HEK293 (cell line): ENCODE data around the gene SART3.

Experiments
- BCL11B ChIP-seq: fragments of 450-650 bp; formaldehyde crosslinking; IDR thresholded peaks from 2 replicates; pipeline ENCODE4 v1.5.1; 2016; ENCODE audit warnings: low read depth, missing biosample characterization, missing genetic modification characterization
- IKZF3 ChIP-seq: fragments of 450-650 bp; IDR thresholded peaks from 2 replicates; pipeline ENCODE4 v1.5.0; 2018; ENCODE audit warnings: missing biosample characterization, mild to moderate bottlenecking, missing genetic modification characterization, moderate library complexity
- OVOL3 ChIP-seq: fragments of 450-650 bp; formaldehyde crosslinking; IDR thresholded peaks from 2 replicates; pipeline ENCODE4 v1.5.1; 2016; ENCODE audit warnings: missing biosample characterization, missing genetic modification characterization
- ZFHX2 ChIP-seq: fragments of 450-650 bp; formaldehyde crosslinking; conservative IDR thresholded peaks from 2 replicates; pipeline ENCODE4 v1.5.1; 2016; ENCODE audit warnings: missing biosample characterization, missing genetic modification characterization
- ZFP3 ChIP-seq: fragments of 450-650 bp; formaldehyde crosslinking; IDR thresholded peaks from 2 replicates; pipeline ENCODE4 v1.5.1; 2016; ENCODE audit warnings: low read depth, missing biosample characterization, missing genetic modification characterization
- ZFP37 ChIP-seq: fragments of 450-650 bp; formaldehyde crosslinking; IDR thresholded peaks from 2 replicates; pipeline ENCODE4 v1.5.1; 2016; ENCODE audit warnings: missing biosample characterization, missing genetic modification characterization
- ZFP41 ChIP-seq: fragments of 450-650 bp; formaldehyde crosslinking; IDR thresholded peaks from 2 replicates; pipeline ENCODE4 v1.5.1; 2016; ENCODE audit warnings: missing biosample characterization, missing genetic modification characterization, borderline replicate concordance
- ZNF121 ChIP-seq: fragments of 450-650 bp; formaldehyde crosslinking; IDR thresholded peaks from 2 replicates; pipeline ENCODE4 v1.5.1; 2016; ENCODE audit warnings: missing biosample characterization, missing genetic modification characterization
- ZNF157 ChIP-seq: fragments of 450-650 bp; formaldehyde crosslinking; IDR thresholded peaks from 2 replicates; pipeline ENCODE4 v1.5.1; 2016; ENCODE audit warnings: missing biosample characterization, missing genetic modification characterization
- ZNF239 ChIP-seq: fragments of 450-650 bp; formaldehyde crosslinking; IDR thresholded peaks from 2 replicates; pipeline ENCODE4 v1.5.1; 2016; ENCODE audit warnings: missing biosample characterization, missing genetic modification characterization
- ZNF416 ChIP-seq: fragments of 450-650 bp; formaldehyde crosslinking; IDR thresholded peaks from 2 replicates; pipeline ENCODE4 v1.5.1; 2016; ENCODE audit warnings: missing biosample characterization, missing genetic modification characterization
- ZNF529 ChIP-seq: fragments of 450-650 bp; formaldehyde crosslinking; IDR thresholded peaks from 2 replicates; pipeline ENCODE4 v1.5.1; 2017; ENCODE audit warnings: missing genetic modification characterization, missing biosample characterization; ENCODE audit not compliant: insufficient replicate concordance
- ZNF571 ChIP-seq: fragments of 450-650 bp; formaldehyde crosslinking; IDR thresholded peaks from 2 replicates; pipeline ENCODE4 v1.5.0; 2017; ENCODE audit warnings: missing biosample characterization, missing genetic modification characterization
- ZNF623 ChIP-seq: fragments of 450-650 bp; formaldehyde crosslinking; IDR thresholded peaks from 2 replicates; pipeline ENCODE4 v1.5.1; 2016; ENCODE audit warnings: missing biosample characterization, missing genetic modification characterization
- ZNF624 ChIP-seq: fragments of 450-650 bp; formaldehyde crosslinking; IDR thresholded peaks from 2 replicates; pipeline ENCODE4 v1.5.1; 2017; ENCODE audit warnings: missing biosample characterization, missing genetic modification characterization
- ZNF626 ChIP-seq: fragments of 450-650 bp; sonication (Bioruptor Pico); formaldehyde crosslinking; IDR thresholded peaks from 2 replicates; pipeline ENCODE4 v1.5.1; 2018; ENCODE audit warnings: missing biosample characterization, missing genetic modification characterization, inconsistent platforms
- ZNF658 ChIP-seq: fragments of 450-650 bp; formaldehyde crosslinking; IDR thresholded peaks from 2 replicates; pipeline ENCODE4; 2016; ENCODE audit warnings: missing biosample characterization, missing genetic modification characterization
- ZNF776 ChIP-seq: fragments of 450-650 bp; formaldehyde crosslinking; IDR thresholded peaks from 2 replicates; pipeline ENCODE4 v1.5.0; 2017; ENCODE audit warnings: missing biosample characterization, missing genetic modification characterization, borderline replicate concordance
- ZNF785 ChIP-seq: fragments of 450-650 bp; formaldehyde crosslinking; IDR thresholded peaks from 2 replicates; pipeline ENCODE4 v1.5.1; 2016; ENCODE audit warnings: missing biosample characterization, missing genetic modification characterization
- TF ChIP-seq, protein P1 (sequence below): fragments of 450-650 bp; formaldehyde crosslinking; IDR thresholded peaks from 2 replicates; pipeline ENCODE4 v1.5.1; 2016; ENCODE audit warnings: missing biosample characterization, missing genetic modification characterization
- TF ChIP-seq, protein P2 (sequence below): fragments of 450-650 bp; formaldehyde crosslinking; IDR thresholded peaks from 2 replicates; pipeline ENCODE4 v1.5.1; 2017; ENCODE audit warnings: missing biosample characterization, missing genetic modification characterization
- TF ChIP-seq, protein P3 (sequence below): fragments of 450-650 bp; formaldehyde crosslinking; optimal IDR thresholded peaks from 2 replicates; pipeline ENCODE3; 2016; ENCODE audit warnings: missing biosample characterization, mild to moderate bottlenecking, missing genetic modification characterization
- TF ChIP-seq, protein P4 (sequence below): fragments of 450-650 bp; formaldehyde crosslinking; conservative IDR thresholded peaks from 2 replicates; pipeline ENCODE4 v1.5.1; 2016; ENCODE audit warnings: low read depth, missing biosample characterization, missing genetic modification characterization

Gene SART3

DNA sequence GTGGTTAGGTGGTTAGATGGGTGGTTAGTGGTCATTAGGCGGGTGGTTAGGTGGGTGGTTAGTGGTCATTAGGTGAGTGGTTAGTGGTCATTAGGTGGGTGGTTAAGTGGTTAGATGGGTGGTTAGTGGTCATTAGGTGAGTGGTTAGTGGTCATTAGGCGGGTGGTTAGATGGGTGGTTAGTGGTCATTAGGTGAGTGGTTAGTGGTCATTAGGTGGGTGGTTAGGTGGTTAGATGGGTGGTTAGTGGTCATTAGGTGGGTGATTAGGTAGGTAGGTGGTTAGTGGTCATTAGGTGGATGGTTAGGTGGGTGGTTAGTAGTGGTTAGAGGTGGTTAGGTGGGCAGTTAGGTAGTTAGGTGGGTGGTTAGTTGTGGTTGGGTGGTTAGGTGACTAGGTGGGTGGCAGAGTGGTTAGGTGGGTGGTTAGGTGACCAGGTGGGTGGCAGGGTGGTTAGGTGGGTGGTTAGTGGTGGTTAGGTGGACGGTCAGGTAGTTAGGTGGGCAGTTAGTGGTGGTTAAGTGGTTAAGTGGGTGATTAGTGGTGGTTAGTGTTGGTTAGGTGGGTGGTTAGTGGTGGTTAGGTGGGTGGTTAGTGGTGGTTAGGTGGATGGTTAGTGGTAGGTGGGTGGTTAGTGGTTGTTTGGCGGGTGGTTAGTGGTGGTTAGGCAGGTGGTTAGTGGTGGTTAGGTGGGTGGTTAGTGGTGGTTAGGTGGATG lies 44.9 kb upstream of the SART3 start (continued):
- TF ChIP-seq, protein P1, sequence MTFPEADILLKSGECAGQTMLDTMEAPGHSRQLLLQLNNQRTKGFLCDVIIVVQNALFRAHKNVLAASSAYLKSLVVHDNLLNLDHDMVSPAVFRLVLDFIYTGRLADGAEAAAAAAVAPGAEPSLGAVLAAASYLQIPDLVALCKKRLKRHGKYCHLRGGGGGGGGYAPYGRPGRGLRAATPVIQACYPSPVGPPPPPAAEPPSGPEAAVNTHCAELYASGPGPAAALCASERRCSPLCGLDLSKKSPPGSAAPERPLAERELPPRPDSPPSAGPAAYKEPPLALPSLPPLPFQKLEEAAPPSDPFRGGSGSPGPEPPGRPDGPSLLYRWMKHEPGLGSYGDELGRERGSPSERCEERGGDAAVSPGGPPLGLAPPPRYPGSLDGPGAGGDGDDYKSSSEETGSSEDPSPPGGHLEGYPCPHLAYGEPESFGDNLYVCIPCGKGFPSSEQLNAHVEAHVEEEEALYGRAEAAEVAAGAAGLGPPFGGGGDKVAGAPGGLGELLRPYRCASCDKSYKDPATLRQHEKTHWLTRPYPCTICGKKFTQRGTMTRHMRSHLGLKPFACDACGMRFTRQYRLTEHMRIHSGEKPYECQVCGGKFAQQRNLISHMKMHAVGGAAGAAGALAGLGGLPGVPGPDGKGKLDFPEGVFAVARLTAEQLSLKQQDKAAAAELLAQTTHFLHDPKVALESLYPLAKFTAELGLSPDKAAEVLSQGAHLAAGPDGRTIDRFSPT (tag by site-specific recombination): no peak
- no peak for TF ChIP-seq IKZF3
- no peak for TF ChIP-seq BCL11B (tag by site-specific recombination)
- TF ChIP-seq ZNF121 (tag by site-specific recombination): no peak
- no peak for TF ChIP-seq ZNF624 (tag by site-specific recombination)
- TF ChIP-seq ZFP3 (tag by site-specific recombination): 0 out of 2 replicates have a peak, but pooled peaks have one; percentile 6
- TF ChIP-seq ZFHX2 (tag by site-specific recombination): peak; percentile 97
- TF ChIP-seq ZFP41 (tag by site-specific recombination): no peak
- TF ChIP-seq ZNF157 (tag by site-specific recombination): peak; percentile 31; the same call in 1 of the 2 replicates
- TF ChIP-seq, protein P2, sequence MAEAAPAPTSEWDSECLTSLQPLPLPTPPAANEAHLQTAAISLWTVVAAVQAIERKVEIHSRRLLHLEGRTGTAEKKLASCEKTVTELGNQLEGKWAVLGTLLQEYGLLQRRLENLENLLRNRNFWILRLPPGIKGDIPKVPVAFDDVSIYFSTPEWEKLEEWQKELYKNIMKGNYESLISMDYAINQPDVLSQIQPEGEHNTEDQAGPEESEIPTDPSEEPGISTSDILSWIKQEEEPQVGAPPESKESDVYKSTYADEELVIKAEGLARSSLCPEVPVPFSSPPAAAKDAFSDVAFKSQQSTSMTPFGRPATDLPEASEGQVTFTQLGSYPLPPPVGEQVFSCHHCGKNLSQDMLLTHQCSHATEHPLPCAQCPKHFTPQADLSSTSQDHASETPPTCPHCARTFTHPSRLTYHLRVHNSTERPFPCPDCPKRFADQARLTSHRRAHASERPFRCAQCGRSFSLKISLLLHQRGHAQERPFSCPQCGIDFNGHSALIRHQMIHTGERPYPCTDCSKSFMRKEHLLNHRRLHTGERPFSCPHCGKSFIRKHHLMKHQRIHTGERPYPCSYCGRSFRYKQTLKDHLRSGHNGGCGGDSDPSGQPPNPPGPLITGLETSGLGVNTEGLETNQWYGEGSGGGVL (tag by site-specific recombination): peak; percentile 17; the same call in 1 of the 2 replicates
- TF ChIP-seq ZNF626: no peak
- peak; percentile 79; the same call in 1 of the 2 replicates for TF ChIP-seq ZNF785 (tag by site-specific recombination)
- TF ChIP-seq ZNF658 (tag by site-specific recombination): peak; percentile 52; the same call in 1 of the 2 replicates
- no peak for TF ChIP-seq OVOL3 (tag by site-specific recombination)
- no peak for TF ChIP-seq ZNF571 (tag by site-specific recombination)
- no peak; the same call in 1 of the 2 replicates for TF ChIP-seq ZNF623 (tag by site-specific recombination)
- TF ChIP-seq ZNF239 (tag by site-specific recombination): no peak
- TF ChIP-seq, protein P3, sequence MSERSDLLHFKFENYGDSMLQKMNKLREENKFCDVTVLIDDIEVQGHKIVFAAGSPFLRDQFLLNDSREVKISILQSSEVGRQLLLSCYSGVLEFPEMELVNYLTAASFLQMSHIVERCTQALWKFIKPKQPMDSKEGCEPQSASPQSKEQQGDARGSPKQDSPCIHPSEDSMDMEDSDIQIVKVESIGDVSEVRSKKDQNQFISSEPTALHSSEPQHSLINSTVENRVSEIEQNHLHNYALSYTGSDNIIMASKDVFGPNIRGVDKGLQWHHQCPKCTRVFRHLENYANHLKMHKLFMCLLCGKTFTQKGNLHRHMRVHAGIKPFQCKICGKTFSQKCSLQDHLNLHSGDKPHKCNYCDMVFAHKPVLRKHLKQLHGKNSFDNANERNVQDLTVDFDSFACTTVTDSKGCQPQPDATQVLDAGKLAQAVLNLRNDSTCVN (tag by site-specific recombination): peak; percentile 15
- TF ChIP-seq ZNF529 (tag by site-specific recombination): no peak
- no peak for TF ChIP-seq ZFP37
- no peak for TF ChIP-seq ZNF416 (tag by site-specific recombination)
- TF ChIP-seq, protein P4, sequence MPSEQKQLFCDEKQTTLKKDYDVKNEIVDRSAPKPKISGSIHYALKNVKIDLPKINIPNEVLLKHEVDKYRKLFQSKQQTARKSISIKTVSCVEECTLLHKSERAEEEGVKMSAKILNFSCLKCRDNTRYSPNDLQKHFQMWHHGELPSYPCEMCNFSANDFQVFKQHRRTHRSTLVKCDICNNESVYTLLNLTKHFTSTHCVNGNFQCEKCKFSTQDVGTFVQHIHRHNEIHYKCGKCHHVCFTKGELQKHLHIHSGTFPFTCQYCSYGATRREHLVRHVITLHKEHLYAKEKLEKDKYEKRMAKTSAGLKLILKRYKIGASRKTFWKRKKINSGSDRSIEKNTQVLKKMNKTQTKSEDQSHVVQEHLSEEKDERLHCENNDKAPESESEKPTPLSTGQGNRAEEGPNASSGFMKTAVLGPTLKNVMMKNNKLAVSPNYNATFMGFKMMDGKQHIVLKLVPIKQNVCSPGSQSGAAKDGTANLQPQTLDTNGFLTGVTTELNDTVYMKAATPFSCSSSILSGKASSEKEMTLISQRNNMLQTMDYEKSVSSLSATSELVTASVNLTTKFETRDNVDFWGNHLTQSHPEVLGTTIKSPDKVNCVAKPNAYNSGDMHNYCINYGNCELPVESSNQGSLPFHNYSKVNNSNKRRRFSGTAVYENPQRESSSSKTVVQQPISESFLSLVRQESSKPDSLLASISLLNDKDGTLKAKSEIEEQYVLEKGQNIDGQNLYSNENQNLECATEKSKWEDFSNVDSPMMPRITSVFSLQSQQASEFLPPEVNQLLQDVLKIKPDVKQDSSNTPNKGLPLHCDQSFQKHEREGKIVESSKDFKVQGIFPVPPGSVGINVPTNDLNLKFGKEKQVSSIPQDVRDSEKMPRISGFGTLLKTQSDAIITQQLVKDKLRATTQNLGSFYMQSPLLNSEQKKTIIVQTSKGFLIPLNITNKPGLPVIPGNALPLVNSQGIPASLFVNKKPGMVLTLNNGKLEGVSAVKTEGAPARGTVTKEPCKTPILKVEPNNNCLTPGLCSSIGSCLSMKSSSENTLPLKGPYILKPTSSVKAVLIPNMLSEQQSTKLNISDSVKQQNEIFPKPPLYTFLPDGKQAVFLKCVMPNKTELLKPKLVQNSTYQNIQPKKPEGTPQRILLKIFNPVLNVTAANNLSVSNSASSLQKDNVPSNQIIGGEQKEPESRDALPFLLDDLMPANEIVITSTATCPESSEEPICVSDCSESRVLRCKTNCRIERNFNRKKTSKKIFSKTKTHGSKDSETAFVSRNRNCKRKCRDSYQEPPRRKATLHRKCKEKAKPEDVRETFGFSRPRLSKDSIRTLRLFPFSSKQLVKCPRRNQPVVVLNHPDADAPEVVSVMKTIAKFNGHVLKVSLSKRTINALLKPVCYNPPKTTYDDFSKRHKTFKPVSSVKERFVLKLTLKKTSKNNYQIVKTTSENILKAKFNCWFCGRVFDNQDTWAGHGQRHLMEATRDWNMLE (tag by site-specific recombination): no peak
- TF ChIP-seq ZNF776 (tag by site-specific recombination): 0 out of 2 replicates have a peak, but pooled peaks have one; percentile 41
